A673 (cell line): Measurements from ENCODE around the gene SHQ1. TPM values are rescaled to one million over a fixed set of nuclear protein-coding genes. Genes with fewer than 3 reads are reported as not detected.

Experiments
- BruUV-seq: library from RNA; stranded (reverse); fragments of 400-500 nt; replicated peaks from 2 replicates; lab custom pipeline; 2021; lab: Mats Ljungman, UMichigan
- CTCF ChIA-PET: fragments of 300-600 bp; sonication (Branson Sonifier 250); formaldehyde crosslinking; loops from one replicate; lab custom pipeline; 2022; ENCODE audit warnings: antibody characterized with exemption; lab: Charles Lee
- POLR2A ChIA-PET: fragments of 300-600 bp; sonication (Branson Sonifier 250); formaldehyde crosslinking; loops from one replicate; lab custom pipeline; 2022; ENCODE audit warnings: antibody characterized with exemption; ENCODE audit not compliant: low non-redundant PET; lab: Charles Lee
- DNase-seq: peaks from one replicate; pipeline ENCODE4 v3.0.0-alpha.2; 2015; ENCODE audit warnings: low spot score
- H3K27ac ChIP-seq: fragments of 200-600 bp; sonication (generic); 2 replicates; pipeline ENCODE4 v1.5.1; 2016; ENCODE audit warnings: mixed run types, low read depth, mild to moderate bottlenecking, mixed read lengths, antibody characterized with exemption, low read length; ENCODE audit not compliant: poor library complexity, severe bottlenecking
- H3K27me3 ChIP-seq: fragments of 200-600 bp; sonication (generic); replicated peaks from 2 replicates; pipeline ENCODE4 v1.6.1; 2017; ENCODE audit warnings: mixed run types, low read depth, mild to moderate bottlenecking, mixed read lengths, antibody characterized with exemption, low read length; ENCODE audit not compliant: insufficient read depth, poor library complexity
- H3K36me3 ChIP-seq: fragments of 200-600 bp; sonication (generic); 2 replicates; pipeline ENCODE4 v1.6.1; 2016; ENCODE audit warnings: mixed run types, mild to moderate bottlenecking, mixed read lengths, antibody characterized with exemption, low read length; ENCODE audit not compliant: insufficient read depth, poor library complexity, severe bottlenecking
- H3K4me1 ChIP-seq: fragments of 200-600 bp; sonication (generic); 2 replicates; pipeline ENCODE4 v1.6.1; 2017; ENCODE audit warnings: mixed run types, mild to moderate bottlenecking, mixed read lengths, antibody characterized with exemption, low read length; ENCODE audit not compliant: insufficient read depth, poor library complexity, severe bottlenecking
- H3K4me3 ChIP-seq: fragments of 200-600 bp; sonication (generic); 2 replicates; pipeline ENCODE4 v1.5.1; 2016; ENCODE audit warnings: low read depth, mixed run types, mild to moderate bottlenecking, mixed read lengths, low read length; ENCODE audit not compliant: poor library complexity, severe bottlenecking
- H3K9me3 ChIP-seq: fragments of 200-600 bp; sonication (generic); 2 replicates; pipeline ENCODE4 v1.6.1; 2016; ENCODE audit warnings: mixed run types, low read depth, mild to moderate bottlenecking, mixed read lengths, antibody characterized with exemption, low read length; ENCODE audit not compliant: poor library complexity, severe bottlenecking
- EZH2 ChIP-seq: fragments of 200-600 bp; sonication (generic); IDR thresholded peaks from 2 replicates; pipeline ENCODE4 v1.6.1; 2017; ENCODE audit warnings: borderline replicate concordance, low read depth, mild to moderate bottlenecking, mixed read lengths, antibody characterized with exemption, low read length; ENCODE audit not compliant: poor library complexity, severe bottlenecking
- intact Hi-C: fragments of 100-400 bp; cut with micrococcal nuclease; formaldehyde crosslinking; loops from one replicate; pipeline ENCODE4 v1.10.0; 2022; ENCODE audit not compliant: unreplicated experiment
- total RNA-seq: library from RNA; stranded (reverse); gene quantifications from 2 replicates; pipeline ENCODE4 v1.2.3, GENCODE V29; 2021
- TF ChIP-seq, protein P1 (sequence below): fragments of 300-800, 200-600 bp; sonication (generic); conservative IDR thresholded peaks from 2 replicates; pipeline ENCODE4 v1.5.1; 2017; ENCODE audit warnings: low read depth, mild to moderate bottlenecking, antibody characterized with exemption, low read length, moderate library complexity, mixed read lengths

Gene SHQ1
- total RNA-seq, 1 experiment from 2014 or later: 24.3 TPM

DNA sequence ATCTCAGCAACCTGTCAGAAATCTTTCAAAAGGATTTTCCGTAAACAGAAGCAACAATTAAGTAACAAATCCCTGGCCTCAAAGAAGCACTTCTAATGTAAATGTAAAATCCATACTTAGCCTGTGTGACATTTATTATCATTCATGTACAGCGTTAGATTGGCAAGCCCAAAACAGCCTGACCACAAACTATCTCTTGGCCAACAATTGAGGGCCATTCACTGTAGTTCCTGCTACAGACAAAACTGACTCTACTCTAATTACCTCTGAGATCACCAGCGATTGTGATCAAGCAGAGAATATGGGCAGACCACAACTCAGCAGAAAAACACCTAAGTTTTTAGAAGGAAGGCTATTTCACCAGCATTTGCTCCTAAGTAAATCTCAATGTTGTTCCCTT lies 9.2 kb downstream of the SHQ1 start:
- intact Hi-C loops: no loop called here
- no peaks in the 10 kb centered on the region for H3K36me3 ChIP-seq
- no peak for DNase-seq
- H3K9me3 ChIP-seq: no peaks in the 10 kb centered on the region
- CTCF ChIA-PET: no interaction called here
- H3K27ac ChIP-seq: no peak overlapping the region
- no peak for TF ChIP-seq EZH2
- TF ChIP-seq, protein P1, sequence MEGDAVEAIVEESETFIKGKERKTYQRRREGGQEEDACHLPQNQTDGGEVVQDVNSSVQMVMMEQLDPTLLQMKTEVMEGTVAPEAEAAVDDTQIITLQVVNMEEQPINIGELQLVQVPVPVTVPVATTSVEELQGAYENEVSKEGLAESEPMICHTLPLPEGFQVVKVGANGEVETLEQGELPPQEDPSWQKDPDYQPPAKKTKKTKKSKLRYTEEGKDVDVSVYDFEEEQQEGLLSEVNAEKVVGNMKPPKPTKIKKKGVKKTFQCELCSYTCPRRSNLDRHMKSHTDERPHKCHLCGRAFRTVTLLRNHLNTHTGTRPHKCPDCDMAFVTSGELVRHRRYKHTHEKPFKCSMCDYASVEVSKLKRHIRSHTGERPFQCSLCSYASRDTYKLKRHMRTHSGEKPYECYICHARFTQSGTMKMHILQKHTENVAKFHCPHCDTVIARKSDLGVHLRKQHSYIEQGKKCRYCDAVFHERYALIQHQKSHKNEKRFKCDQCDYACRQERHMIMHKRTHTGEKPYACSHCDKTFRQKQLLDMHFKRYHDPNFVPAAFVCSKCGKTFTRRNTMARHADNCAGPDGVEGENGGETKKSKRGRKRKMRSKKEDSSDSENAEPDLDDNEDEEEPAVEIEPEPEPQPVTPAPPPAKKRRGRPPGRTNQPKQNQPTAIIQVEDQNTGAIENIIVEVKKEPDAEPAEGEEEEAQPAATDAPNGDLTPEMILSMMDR: no peak
- POLR2A ChIA-PET: no interaction called here
- BruUV-seq: no TSS peak
- H3K4me3 ChIP-seq: no peak overlapping the region
- no peaks in the 10 kb centered on the region for H3K27me3 ChIP-seq
- no peaks in the 10 kb centered on the region for H3K4me1 ChIP-seq

DNA sequence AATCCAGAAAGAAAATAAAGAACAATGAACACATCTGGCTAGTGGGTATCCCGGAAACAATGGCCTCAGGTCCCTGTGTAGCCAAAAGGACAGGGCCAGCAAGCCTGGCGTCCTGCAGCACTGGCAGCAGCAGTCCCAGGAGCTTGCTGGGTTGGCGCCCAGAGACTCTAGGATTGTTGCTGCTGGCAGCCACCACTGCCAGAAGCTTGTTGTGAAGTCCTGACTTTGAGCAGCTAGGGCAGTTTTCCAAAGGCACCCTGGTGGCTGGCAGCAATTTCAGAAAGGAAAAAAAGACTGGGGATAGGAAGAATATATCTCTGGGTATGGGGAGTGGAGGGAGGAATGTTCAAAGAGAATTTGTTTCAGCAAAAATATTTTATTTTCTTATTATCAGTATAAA lies 11.3 kb downstream of the SHQ1 start:
- no TSS peak for BruUV-seq
- no peaks in the 10 kb centered on the region for H3K36me3 ChIP-seq
- no peaks in the 10 kb centered on the region for H3K4me1 ChIP-seq
- no peaks in the 10 kb centered on the region for H3K9me3 ChIP-seq
- TF ChIP-seq, protein P1: no peak
- no peak for TF ChIP-seq EZH2
- intact Hi-C loops: no loop called here
- POLR2A ChIA-PET: no interaction called here
- H3K27ac ChIP-seq: no peak overlapping the region
- H3K4me3 ChIP-seq: no peak overlapping the region
- H3K27me3 ChIP-seq: no peaks in the 10 kb centered on the region
- DNase-seq: no peak
- CTCF ChIA-PET: no interaction called here

DNA sequence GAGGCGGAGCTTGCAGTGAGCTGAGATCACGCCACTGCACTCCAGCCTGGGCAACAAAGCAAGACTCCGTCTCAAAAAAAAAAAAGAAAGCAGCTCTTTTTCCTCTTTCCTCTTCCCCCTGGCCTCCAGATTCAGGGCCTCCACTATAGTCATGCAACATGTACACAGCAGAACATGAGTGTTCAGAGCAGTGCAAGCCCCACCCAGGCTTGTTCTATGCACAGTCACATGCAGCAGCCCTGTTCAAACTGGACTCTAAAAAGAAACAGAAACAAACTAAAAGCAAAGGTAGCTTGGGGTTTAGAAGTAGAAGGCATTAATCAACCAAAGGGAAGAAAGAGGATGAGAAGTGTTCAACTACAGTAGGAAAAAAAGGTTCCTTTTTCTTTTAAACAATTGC lies 11.8 kb downstream of the SHQ1 start:
- Histone ChIP-seq H3K27me3 (no peaks in the 10 kb centered on the region), H3K4me3 (no peak overlapping the region), H3K9me3 (no peaks in the 10 kb centered on the region), H3K27ac (no peak overlapping the region), H3K4me1 (no peaks in the 10 kb centered on the region), H3K36me3 (no peaks in the 10 kb centered on the region)
- CTCF ChIA-PET: no interaction called here
- TF ChIP-seq, protein P1: no peak
- no peak for DNase-seq
- POLR2A ChIA-PET: no interaction called here
- no TSS peak for BruUV-seq
- intact Hi-C loops: no loop called here
